Neural cell (in vitro differentiated cells): ENCODE results near the gene LDLRAD4. TPM values are rescaled to one million over a fixed set of nuclear protein-coding genes. Genes with fewer than 3 reads are reported as not detected.

Experiments used
- H2AFZ ChIP-seq: fragments of 200-600, 300-800 bp; sonication (generic), shearing (Covaris generic); 2 replicates; pipeline ENCODE4 v1.6.0; 2014; ENCODE audit warnings: low read depth, mild to moderate bottlenecking, antibody characterized with exemption, low read length, moderate library complexity
- H3F3A ChIP-seq: fragments of 200-600 bp; shearing (Covaris generic); 2 replicates; pipeline ENCODE4 v1.6.1; 2016; ENCODE audit warnings: mild to moderate bottlenecking, moderate library complexity, mixed read lengths, antibody characterized with exemption, low read length; ENCODE audit not compliant: insufficient read depth, poor library complexity, severe bottlenecking
- H3K27ac ChIP-seq: fragments of 200-600, 300-800 bp; sonication (generic), shearing (Covaris generic); 2 replicates; pipeline ENCODE4 v1.5.1; 2014; ENCODE audit warnings: mild to moderate bottlenecking, low read length, moderate library complexity
- H3K27me3 ChIP-seq: fragments of 300-800, 200-600 bp; sonication (generic), shearing (Covaris generic); 2 replicates; pipeline ENCODE4 v1.6.0; 2014; ENCODE audit warnings: mild to moderate bottlenecking, low read depth, low read length, moderate library complexity; ENCODE audit not compliant: insufficient read depth
- H3K36me3 ChIP-seq: fragments of 300-800, 200-600 bp; sonication (generic), shearing (Covaris generic); 2 replicates; pipeline ENCODE4 v1.5.1; 2014; ENCODE audit warnings: mild to moderate bottlenecking, antibody characterized with exemption, low read length, moderate library complexity; ENCODE audit not compliant: insufficient read depth
- H3K4me2 ChIP-seq: fragments of 300-800, 200-600 bp; sonication (generic), shearing (Covaris generic); 2 replicates; pipeline ENCODE4 v1.6.0; 2014; ENCODE audit warnings: mild to moderate bottlenecking, low read length
- H3K4me3 ChIP-seq: fragments of 300-800, 200-600 bp; sonication (generic), shearing (Covaris generic); 2 replicates; pipeline ENCODE4 v1.5.1; 2014; ENCODE audit warnings: mild to moderate bottlenecking, low read length, moderate library complexity
- H3K79me2 ChIP-seq: fragments of 200-600 bp; shearing (Covaris generic); replicated peaks from 2 replicates; pipeline ENCODE4 v1.6.0; 2014; ENCODE audit warnings: mild to moderate bottlenecking, low read length, moderate library complexity; ENCODE audit not compliant: insufficient read depth
- H3K9ac ChIP-seq: fragments of 300-800, 200-600 bp; sonication (generic), shearing (Covaris generic); 2 replicates; pipeline ENCODE4 v1.6.1; 2016; ENCODE audit warnings: mild to moderate bottlenecking, low read length, mixed read lengths
- H3K9me2 ChIP-seq: fragments of 200-600 bp; shearing (Covaris generic); 2 replicates; pipeline ENCODE4 v1.6.1; 2016; ENCODE audit warnings: mild to moderate bottlenecking, low read length, mixed read lengths; ENCODE audit not compliant: insufficient read depth
- H3K9me3 ChIP-seq: fragments of 200-600, 300-800 bp; sonication (generic), shearing (Covaris generic); 2 replicates; pipeline ENCODE4 v1.6.1; 2016; ENCODE audit warnings: mild to moderate bottlenecking, mixed run types, low read length, moderate library complexity, mixed read lengths
- H4K20me1 ChIP-seq: fragments of 200-600 bp; shearing (Covaris generic); 2 replicates; pipeline ENCODE4 v1.6.1; 2016; ENCODE audit warnings: mild to moderate bottlenecking, mixed run types; ENCODE audit not compliant: insufficient read depth
- CTCF ChIP-seq: fragments of 450-650 bp; IDR thresholded peaks from 2 replicates; pipeline ENCODE4 v1.5.1; 2014; ENCODE audit warnings: antibody characterized with exemption, mild to moderate bottlenecking, moderate library complexity; ENCODE audit not compliant: poor library complexity, severe bottlenecking
- EP300 ChIP-seq: fragments of 450-650 bp; conservative IDR thresholded peaks from 2 replicates; pipeline ENCODE4 v1.6.1; 2014; ENCODE audit warnings: antibody characterized with exemption, mild to moderate bottlenecking, moderate library complexity; ENCODE audit not compliant: poor library complexity, severe bottlenecking
- EZH2 ChIP-seq: fragments of 200-600, 300-800 bp; shearing (Covaris generic), sonication (generic); IDR thresholded peaks from 2 replicates; pipeline ENCODE4 v1.6.1; 2014; ENCODE audit warnings: antibody characterized with exemption, low read length, borderline replicate concordance, mild to moderate bottlenecking; ENCODE audit not compliant: insufficient read depth, poor library complexity, severe bottlenecking
- MXI1 ChIP-seq: fragments of 450-650 bp; conservative IDR thresholded peaks from 2 replicates; pipeline ENCODE4 v1.6.1; 2014; ENCODE audit warnings: antibody characterized with exemption, mild to moderate bottlenecking; ENCODE audit not compliant: poor library complexity, severe bottlenecking
- POLR2AphosphoS5 ChIP-seq: IDR thresholded peaks from 2 replicates; pipeline ENCODE4 v1.6.1; 2012
- RAD21 ChIP-seq: fragments of 450-650 bp; conservative IDR thresholded peaks from 2 replicates; pipeline ENCODE4 v1.6.1; 2014; ENCODE audit warnings: antibody characterized with exemption, mild to moderate bottlenecking, moderate library complexity
- REST ChIP-seq: IDR thresholded peaks from 2 replicates; pipeline ENCODE4 v1.6.1; 2012; ENCODE audit warnings: borderline replicate concordance
- SMC3 ChIP-seq: fragments of 450-650 bp; conservative IDR thresholded peaks from 2 replicates; pipeline ENCODE4 v1.6.1; 2014; ENCODE audit warnings: antibody characterized with exemption, mild to moderate bottlenecking, moderate library complexity; ENCODE audit not compliant: poor library complexity
- TAF1 ChIP-seq: IDR thresholded peaks from 2 replicates; pipeline ENCODE4 v1.6.1; 2012; ENCODE audit warnings: low read depth
- polyA plus RNA-seq: library from polyadenylated mRNA; depleted of rRNA; stranded (reverse); fragments of >200 nt; gene quantifications from 2 replicates; pipeline ENCODE4 v1.2.3, GENCODE V29; 2014

Gene LDLRAD4
- polyA plus RNA-seq, 1 donor from 2014 or later = 3.7 TPM

GRCh38 chr18:13560306-13560705 lies 341.7 kb downstream of the LDLRAD4 start:
- no peak overlapping the region for H3K4me3 ChIP-seq
- no peak overlapping the region for H3K9ac ChIP-seq

GRCh38 chr18:13562494-13563029 lies 344.0 kb downstream of the LDLRAD4 start:
- H3K27me3 ChIP-seq = no peaks in the 10 kb centered on the region
- H3K27ac ChIP-seq = no peak overlapping the region
- no peak for TF ChIP-seq POLR2AphosphoS5
- TF ChIP-seq CTCF = no peak
- no peak for TF ChIP-seq MXI1
- TF ChIP-seq EZH2 = no peak
- no peak for TF ChIP-seq RAD21
- TF ChIP-seq REST = no peak

More at GRCh38 chr18:13560306-13560705, 341.7 kb downstream of the LDLRAD4 start:
- H3F3A ChIP-seq = no peaks in the 10 kb centered on the region
- H3K36me3 ChIP-seq = no peaks in the 10 kb centered on the region
- H3K4me2 ChIP-seq = no peak overlapping the region
- H3K27ac ChIP-seq = no peak overlapping the region
- no peaks in the 10 kb centered on the region for H3K27me3 ChIP-seq
- H3K79me2 ChIP-seq = no peaks in the 10 kb centered on the region
- H4K20me1 ChIP-seq = no peaks in the 10 kb centered on the region
- H3K9me2 ChIP-seq = no peaks in the 10 kb centered on the region
- TF ChIP-seq SMC3 (no peak), CTCF (no peak), RAD21 (no peak), MXI1 (no peak), TAF1 (no peak), POLR2AphosphoS5 (no peak), EP300 (no peak), REST (no peak), EZH2 (no peak)
- no peak overlapping the region for H2AFZ ChIP-seq
- H3K9me3 ChIP-seq = no peaks in the 10 kb centered on the region

More at GRCh38 chr18:13562494-13563029, 344.0 kb downstream of the LDLRAD4 start:
- Histone ChIP-seq H3K9ac (no peak overlapping the region), H3K79me2 (no peaks in the 10 kb centered on the region), H3K4me2 (no peak overlapping the region), H3F3A (no peaks in the 10 kb centered on the region), H3K36me3 (no peaks in the 10 kb centered on the region), H3K9me3 (no peaks in the 10 kb centered on the region), H3K4me3 (no peak overlapping the region), H3K9me2 (no peaks in the 10 kb centered on the region), H2AFZ (no peak overlapping the region), H4K20me1 (no peaks in the 10 kb centered on the region)
